ENCODE data around the gene MYT1.
"Not testable (repeated sequence)": the region's sequence is repeated elsewhere in the genome, so short reads cannot be mapped to it uniquely, and the experiment has no call there.

The MYT1 gene

GRCh38 chr20:64169091-64169560 lies 4.9 kb downstream of the MYT1 start:
- no peak for DNase-seq (ENCODE audit: low read depth)

GRCh38 chr20:64171211-64171610 lies 7.0 kb downstream of the MYT1 start:
- no peak for DNase-seq (ENCODE audit: low read depth)

DNA sequence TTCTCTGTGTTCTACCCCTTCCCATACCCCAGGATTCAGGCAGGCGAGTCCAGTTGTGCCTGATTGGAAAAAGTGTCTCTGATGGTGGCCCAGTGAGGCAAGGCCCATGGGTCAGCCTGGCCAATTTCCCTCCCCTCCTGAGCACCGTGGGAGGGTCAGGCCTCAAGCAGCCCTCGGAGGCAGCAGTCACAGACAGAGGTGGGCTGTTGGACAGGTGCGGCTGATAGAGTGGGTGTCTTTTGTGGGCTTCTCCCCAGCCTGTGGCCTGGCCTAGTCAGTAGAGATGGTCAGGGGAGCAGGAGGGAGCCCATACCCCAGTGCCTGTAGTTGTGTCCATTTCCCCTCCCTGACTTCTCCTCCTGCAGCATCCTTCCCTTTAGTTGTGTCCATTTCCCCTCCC lies 8.9 kb downstream of the MYT1 start:
- no peak for DNase-seq (ENCODE audit: low read depth)

GRCh38 chr20:64176551-64176950 lies 12.3 kb downstream of the MYT1 start:
- no peak for DNase-seq (ENCODE audit: low read depth)

- no peak for DNase-seq (ENCODE audit: low read depth)
Measured at GRCh38 chr20:64176971-64177370, 12.7 kb downstream of the MYT1 start.

DNA sequence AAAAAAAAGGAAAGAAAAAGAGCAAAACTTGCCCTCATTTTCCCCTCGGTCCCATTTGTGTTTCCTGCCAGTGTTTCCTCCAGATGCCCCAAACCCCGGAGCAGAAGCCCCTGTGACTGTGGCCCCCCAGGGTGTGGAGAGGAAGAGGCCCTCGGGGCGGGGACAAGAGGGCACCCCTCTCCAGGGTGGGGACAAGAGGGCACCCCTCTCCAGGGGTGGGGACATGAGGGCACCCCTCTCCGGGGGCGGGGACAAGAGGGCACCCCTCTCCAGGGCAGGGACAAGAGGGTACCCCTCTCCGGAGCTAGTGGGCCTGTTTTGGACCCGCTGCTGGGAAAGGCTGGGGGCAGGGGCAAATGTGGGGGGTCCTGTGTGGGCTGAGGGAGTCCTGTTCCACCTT lies 13.1 kb downstream of the MYT1 start:
- no peak for DNase-seq (ENCODE audit: low read depth)

GRCh38 chr20:64177787-64178186 lies 13.5 kb downstream of the MYT1 start:
- no peak for DNase-seq (ENCODE audit: low read depth)

DNA sequence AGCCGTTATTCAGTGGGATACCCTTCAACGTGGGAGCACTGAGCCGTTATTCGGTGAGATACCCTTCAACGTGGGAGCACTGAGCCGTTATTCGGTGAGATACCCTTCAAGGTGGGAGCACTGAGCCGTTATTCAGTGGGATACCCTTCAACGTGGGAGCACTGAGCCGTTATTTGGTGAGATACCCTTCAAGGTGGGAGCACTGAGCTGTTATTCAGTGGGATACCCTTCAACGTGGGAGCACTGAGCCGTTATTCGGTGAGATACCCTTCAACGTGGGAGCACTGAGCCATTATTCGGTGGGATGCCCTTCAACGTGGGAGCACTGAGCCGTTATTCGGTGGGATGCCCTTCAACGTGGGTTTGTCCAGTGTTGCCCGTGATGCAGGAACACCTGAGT lies 14.7 kb downstream of the MYT1 start:
- DNase-seq (ENCODE audit: low read depth): not testable (repeated sequence)

DNA sequence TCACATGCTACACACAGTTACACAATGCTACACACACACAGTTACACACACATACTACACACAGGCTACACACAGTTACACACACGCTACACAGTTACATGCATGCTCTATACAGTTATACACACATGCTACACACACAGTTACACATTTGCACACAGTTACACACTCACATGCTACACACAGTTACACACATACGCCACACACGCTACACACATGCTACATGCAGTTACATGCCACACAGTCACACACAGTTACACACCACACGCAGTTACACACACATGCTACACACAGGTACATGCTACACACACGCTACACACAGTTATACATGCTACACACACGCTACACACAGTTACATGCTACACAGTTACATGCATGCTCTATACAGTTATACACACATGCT lies 15.6 kb downstream of the MYT1 start:
- DNase-seq (ENCODE audit: low read depth): no peak

DNA sequence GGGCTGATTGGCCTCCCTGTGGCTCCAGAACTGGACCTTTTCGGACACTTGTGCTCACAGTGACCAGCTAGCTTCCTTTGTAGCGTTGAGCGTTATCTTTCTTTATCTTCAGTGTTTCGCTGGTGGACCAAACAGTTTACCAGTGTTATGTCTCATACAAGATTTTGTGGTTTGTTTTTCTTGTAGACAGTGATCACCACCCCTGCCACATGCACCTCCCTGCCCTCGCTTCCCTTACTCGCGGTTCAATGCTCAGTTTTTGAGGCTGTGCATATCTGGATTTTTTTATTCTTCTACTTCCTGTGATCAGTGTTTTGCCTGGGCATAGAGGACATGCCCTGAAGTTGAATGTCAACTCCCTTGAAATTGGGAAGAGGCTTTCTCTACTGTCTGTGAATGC lies 16.4 kb downstream of the MYT1 start:
- no peak for DNase-seq (ENCODE audit: low read depth)

GRCh38 chr20:64181391-64181790 lies 17.1 kb downstream of the MYT1 start:
- no peak for DNase-seq (ENCODE audit: low read depth)

GRCh38 chr20:64182146-64182865 lies 18.1 kb downstream of the MYT1 start:
- DNase-seq (ENCODE audit: low read depth): no peak

DNA sequence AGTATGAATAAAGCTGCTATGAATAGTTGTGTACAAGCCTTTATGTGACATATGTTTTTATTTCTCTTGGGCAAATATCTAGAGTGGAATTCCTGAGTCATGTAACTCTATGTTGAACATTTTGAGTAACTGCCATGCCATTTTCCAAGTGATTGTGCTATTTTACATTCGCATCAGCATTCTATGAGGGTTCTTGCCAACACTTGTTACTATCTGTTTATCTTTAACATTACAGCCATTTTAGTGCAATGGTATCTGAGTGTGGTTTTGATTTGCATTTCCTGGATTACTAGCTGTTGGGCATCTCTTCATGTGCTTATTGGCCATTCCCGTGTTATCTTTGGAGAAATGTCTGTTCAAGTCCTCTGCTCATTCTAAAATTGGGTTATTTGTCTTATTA lies 19.1 kb downstream of the MYT1 start:
- no peak for DNase-seq (ENCODE audit: low read depth)

GRCh38 chr20:64184795-64185194 lies 20.5 kb downstream of the MYT1 start:
- no peak for DNase-seq (ENCODE audit: low read depth)

DNA sequence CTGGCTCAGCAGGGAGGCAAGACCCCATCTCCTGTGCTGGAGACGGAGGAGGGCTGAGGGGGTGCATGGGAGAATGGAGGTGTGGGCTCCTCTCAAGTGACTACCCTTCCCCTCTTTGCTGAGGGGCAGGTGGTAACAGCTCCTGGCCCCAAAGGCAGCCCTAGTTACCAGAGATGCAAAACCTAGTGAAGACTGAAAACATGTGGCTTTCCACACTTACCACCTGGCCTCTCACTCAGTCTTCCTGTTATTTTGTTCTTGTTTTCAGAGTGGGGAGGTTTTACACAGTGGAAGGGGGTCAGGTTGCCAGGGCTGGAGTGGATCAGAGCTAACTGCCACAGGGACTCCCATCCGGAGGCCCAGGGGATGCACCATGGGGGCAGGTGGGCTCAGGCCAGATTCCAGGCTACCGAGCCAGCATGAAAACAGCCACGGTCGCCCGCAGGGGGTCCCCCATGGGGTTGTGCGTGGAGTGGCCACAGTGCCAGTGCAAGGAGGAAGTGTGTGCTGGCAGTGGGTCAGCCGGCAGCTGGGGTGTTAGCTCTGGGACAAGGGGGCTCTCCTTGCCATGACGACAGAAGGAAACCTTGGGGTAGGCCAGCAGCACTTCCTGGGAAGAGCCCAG lies 21.1 kb downstream of the MYT1 start:
- DNase-seq (ENCODE audit: low read depth): no peak

DNA sequence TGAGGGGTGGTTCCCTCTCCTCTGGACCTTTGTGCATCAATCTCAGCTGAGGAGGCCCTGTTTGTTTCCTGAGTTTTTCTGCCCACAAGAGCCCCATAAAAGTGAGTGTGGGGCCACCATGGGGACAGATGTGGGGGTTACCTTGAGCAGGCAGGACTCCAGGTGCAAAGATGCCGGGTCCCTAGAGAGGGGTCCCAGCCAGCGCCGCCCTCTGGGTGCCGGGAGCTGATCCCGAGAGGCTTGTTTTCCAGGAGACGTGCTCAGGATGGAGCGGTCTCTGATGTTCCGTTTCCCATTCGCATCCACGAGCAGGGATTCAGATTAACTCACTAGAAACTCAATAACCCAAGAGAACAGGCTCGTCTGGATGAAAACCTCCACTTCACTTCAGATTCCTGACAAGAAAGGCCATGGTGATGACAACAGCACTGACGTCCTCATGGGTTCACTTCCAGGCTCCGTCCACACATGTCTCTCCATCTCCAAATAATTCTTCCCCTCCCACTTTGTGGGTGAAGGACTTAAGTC lies 21.9 kb downstream of the MYT1 start:
- no peak for DNase-seq (ENCODE audit: low read depth)

GRCh38 chr20:64187213-64187612 lies 23.0 kb downstream of the MYT1 start:
- DNase-seq (ENCODE audit: low read depth): not testable (repeated sequence)

GRCh38 chr20:64188091-64188490 lies 23.8 kb downstream of the MYT1 start:
- no peak for DNase-seq (ENCODE audit: low read depth)

GRCh38 chr20:64188682-64189529 lies 24.7 kb downstream of the MYT1 start:
- DNase-seq (ENCODE audit: low read depth): no peak

- no peak for DNase-seq (ENCODE audit: low read depth)
Measured at GRCh38 chr20:64189530-64189966, 25.3 kb downstream of the MYT1 start.

DNA sequence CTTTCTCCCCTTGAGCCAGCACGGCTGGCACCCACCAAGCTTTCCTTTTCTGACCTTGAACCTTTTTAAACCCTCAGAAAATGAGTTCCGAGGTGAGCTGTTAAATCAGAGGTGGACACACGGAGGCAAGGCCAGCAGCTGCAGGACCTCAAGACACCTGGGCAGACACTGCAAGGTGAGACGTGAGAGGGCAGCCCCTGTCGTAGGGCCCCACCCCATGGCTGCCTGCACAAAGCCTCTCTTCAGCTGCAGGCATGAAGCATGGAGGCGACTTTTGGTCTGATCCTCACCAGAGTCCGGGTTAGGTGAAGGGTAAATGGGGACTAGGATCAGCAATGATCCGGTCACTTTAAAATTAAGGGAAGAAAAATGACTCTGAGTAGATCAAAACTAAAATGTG lies 25.7 kb downstream of the MYT1 start:
- no peak for DNase-seq (ENCODE audit: low read depth)

GRCh38 chr20:64191002-64191401 lies 26.8 kb downstream of the MYT1 start:
- DNase-seq (ENCODE audit: low read depth): no peak

- DNase-seq (ENCODE audit: low read depth): no peak
Measured at GRCh38 chr20:64192406-64192805, 28.2 kb downstream of the MYT1 start.

All from non-pigmented ciliary epithelial cell (primary cell).